Measurements from ENCODE around the gene SOWAHA.

The SOWAHA gene

GRCh38 chr5:132859889-132860437 is 46.9 kb downstream of the SOWAHA start:
- DNase-seq, result no peak

GRCh38 chr5:132860742-132861141 is 47.6 kb downstream of the SOWAHA start:
- no peak for DNase-seq

- no peak for DNase-seq
Observed at GRCh38 chr5:132865668-132866341, 52.7 kb downstream of the SOWAHA start.
